Nephron (organoid): ENCODE data around the gene NAV2.
A peak's percentile ranks its signal among the peaks of the same experiment; 100 is the strongest.

Source experiments
- H3K27ac Mint-ChIP-seq, 3 experiments: 2 replicates each; pipeline ENCODE4 v1.8.0; 2020; ENCODE audit warnings: mixed read lengths in 3 of 3, mild to moderate bottlenecking in 2 of 3, moderate library complexity in 1 of 3
- H3K27me3 Mint-ChIP-seq: 2 replicates; pipeline ENCODE4 v1.8.0; 2021; ENCODE audit warnings: low read depth, mild to moderate bottlenecking, moderate library complexity, mixed read lengths
- H3K36me3 Mint-ChIP-seq: 2 replicates; pipeline ENCODE4 v1.8.0; 2020; ENCODE audit warnings: low read depth, mixed read lengths
- H3K4me1 Mint-ChIP-seq: 2 replicates; pipeline ENCODE4 v1.8.0; 2020; ENCODE audit warnings: mixed read lengths
- H3K4me3 Mint-ChIP-seq, 3 experiments: 2 replicates each; pipeline ENCODE4 v1.8.0; 2020; ENCODE audit warnings: mild to moderate bottlenecking in 3 of 3, mixed read lengths in 3 of 3, moderate library complexity in 2 of 3
- H3K9me3 Mint-ChIP-seq: 2 replicates; pipeline ENCODE4 v1.8.0; 2020; ENCODE audit warnings: mixed read lengths
- TF ChIP-seq, protein P1 (sequence below), 3 experiments: fragments of 200-600 bp; sonication (generic); IDR thresholded peaks; one replicate each; pipeline ENCODE4 v1.5.0; 2021; ENCODE audit warnings: antibody characterized with exemption in 3 of 3; ENCODE audit not compliant: unreplicated experiment in 3 of 3

The NAV2 gene

DNA sequence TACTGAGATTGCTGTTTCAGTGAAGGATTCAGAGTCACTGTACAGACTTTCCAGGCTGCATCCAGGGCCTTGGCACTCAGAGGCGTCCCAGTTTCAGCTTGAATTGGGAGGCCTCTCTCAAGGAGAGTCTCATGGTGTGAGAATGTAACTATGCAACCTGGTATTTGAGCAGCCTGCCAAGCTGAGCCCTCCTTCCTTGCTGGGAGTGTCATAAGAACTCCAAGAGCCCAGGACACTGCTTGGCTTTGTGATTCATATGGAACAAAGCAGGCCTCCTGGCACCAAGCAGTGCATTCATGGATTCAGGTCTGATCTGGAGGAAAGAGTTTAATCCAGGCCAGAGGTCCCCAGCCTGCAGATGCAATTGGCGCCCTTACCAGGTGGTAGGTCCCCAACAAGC lies 276.0 kb downstream of the NAV2 start:
- peaks cover 22% of the 10 kb centered on the region for H3K4me1 Mint-ChIP-seq
- TF ChIP-seq, protein P1, sequence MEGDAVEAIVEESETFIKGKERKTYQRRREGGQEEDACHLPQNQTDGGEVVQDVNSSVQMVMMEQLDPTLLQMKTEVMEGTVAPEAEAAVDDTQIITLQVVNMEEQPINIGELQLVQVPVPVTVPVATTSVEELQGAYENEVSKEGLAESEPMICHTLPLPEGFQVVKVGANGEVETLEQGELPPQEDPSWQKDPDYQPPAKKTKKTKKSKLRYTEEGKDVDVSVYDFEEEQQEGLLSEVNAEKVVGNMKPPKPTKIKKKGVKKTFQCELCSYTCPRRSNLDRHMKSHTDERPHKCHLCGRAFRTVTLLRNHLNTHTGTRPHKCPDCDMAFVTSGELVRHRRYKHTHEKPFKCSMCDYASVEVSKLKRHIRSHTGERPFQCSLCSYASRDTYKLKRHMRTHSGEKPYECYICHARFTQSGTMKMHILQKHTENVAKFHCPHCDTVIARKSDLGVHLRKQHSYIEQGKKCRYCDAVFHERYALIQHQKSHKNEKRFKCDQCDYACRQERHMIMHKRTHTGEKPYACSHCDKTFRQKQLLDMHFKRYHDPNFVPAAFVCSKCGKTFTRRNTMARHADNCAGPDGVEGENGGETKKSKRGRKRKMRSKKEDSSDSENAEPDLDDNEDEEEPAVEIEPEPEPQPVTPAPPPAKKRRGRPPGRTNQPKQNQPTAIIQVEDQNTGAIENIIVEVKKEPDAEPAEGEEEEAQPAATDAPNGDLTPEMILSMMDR (IDR thresholded peaks at IDR 0.05; ENCODE audit: unreplicated experiment in 3 of 3): no peak
- no peaks in the 10 kb centered on the region for H3K9me3 Mint-ChIP-seq
- H3K36me3 Mint-ChIP-seq: no peaks in the 10 kb centered on the region
- H3K27me3 Mint-ChIP-seq: no peaks in the 10 kb centered on the region
- H3K27ac Mint-ChIP-seq: peak overlapping the region in 2 of 3 experiments; percentile 61 to 77
- no peak overlapping the region for H3K4me3 Mint-ChIP-seq

DNA sequence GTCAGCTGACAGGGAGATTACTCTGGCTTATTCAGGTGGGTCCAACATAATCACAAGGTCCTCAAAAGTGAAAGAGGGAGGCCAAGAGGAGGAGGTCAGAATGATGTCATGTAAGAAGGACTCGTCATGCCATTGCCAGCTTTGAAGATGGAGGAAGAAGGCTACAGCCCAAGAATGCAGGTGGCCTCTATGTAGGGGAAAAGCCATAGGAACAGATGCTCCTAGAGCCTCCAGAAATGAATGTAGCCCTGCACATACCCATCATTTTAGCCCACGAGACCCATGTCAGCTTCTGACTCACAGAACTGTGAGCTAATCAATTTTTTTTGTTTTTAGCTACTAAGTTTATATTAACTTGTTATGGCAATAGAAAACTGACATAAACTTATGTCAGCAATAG lies 276.6 kb downstream of the NAV2 start:
- no peaks in the 10 kb centered on the region for H3K9me3 Mint-ChIP-seq
- no peak overlapping the region for H3K4me3 Mint-ChIP-seq
- no peaks in the 10 kb centered on the region for H3K36me3 Mint-ChIP-seq
- peaks cover 18% of the 10 kb centered on the region for H3K4me1 Mint-ChIP-seq
- peak overlapping the region in 1 of 3 experiments; percentile 61 for H3K27ac Mint-ChIP-seq
- no peaks in the 10 kb centered on the region for H3K27me3 Mint-ChIP-seq
- TF ChIP-seq, protein P1 (IDR thresholded peaks at IDR 0.05; ENCODE audit: unreplicated experiment in 3 of 3): no peak

DNA sequence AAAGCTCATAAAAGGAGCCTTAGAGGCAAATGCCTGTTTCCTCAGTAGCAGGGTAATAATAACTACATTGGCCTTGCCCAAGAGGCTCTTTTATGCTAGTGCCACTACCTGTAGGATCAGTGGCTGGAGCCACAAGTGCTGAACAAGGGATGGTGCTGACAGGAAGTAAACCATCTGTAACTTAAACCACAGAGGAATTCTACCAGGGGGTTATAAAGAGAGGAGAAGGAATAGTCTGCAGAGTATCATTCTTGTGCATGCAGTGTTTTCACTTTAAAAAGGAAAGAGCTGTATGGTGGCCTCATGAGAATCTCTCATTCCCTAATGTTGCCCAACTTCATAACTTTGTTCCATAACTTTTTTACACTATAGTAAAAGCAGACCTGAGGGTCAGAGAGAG lies 279.5 kb downstream of the NAV2 start:
- Mint-ChIP-seq H3K27me3 (no peaks in the 10 kb centered on the region), H3K4me1 (peaks cover 38% of the 10 kb centered on the region), H3K36me3 (no peaks in the 10 kb centered on the region), H3K9me3 (no peaks in the 10 kb centered on the region), H3K4me3 (no peak overlapping the region), H3K27ac (peak overlapping the region in 2 of 3 experiments; percentile 3 to 28)
- TF ChIP-seq, protein P1 (IDR thresholded peaks at IDR 0.05; ENCODE audit: unreplicated experiment in 3 of 3): no peak

DNA sequence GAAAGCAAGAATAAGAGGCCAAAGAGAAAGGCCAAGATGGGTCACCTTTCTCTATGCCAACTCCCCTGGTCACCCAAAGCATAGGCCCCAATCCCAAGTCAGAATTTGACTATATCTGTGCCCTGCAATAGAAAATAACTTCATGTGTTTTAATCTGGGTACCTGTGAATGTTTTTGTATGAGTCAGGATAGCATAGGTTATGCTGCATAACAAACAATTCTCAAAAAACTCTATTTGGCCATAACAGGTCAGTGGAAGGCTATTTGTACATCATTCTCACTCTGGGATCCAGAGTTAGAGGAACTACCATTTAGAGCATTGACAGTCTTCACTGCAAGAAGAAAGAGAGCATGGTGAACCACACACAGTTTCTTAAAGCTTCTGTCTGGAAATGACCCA lies 280.4 kb downstream of the NAV2 start:
- no peak overlapping the region for H3K27ac Mint-ChIP-seq
- no peak overlapping the region for H3K4me3 Mint-ChIP-seq
- H3K27me3 Mint-ChIP-seq: no peaks in the 10 kb centered on the region
- no peaks in the 10 kb centered on the region for H3K36me3 Mint-ChIP-seq
- no peaks in the 10 kb centered on the region for H3K9me3 Mint-ChIP-seq
- TF ChIP-seq, protein P1 (IDR thresholded peaks at IDR 0.05; ENCODE audit: unreplicated experiment in 3 of 3): no peak
- H3K4me1 Mint-ChIP-seq: peaks cover 30% of the 10 kb centered on the region

DNA sequence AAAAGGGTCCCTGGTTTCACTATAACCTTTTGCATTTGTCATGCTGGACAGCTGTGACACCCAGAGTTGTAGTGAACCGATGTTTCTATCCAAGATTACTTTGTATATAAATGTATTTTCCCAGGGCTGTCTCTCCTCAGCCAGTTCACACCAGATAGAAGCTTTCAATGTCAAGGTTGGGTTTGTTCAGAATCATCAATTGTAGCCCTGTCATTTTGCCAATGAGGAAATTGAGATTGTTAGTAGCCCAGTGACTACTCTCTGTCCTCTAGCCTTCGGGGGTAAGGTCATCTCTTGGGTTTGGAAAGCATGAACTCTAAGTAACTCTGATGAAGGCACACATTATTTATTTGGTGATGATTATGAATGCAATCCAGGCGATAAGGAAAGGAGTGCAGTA lies 282.0 kb downstream of the NAV2 start:
- no peaks in the 10 kb centered on the region for H3K9me3 Mint-ChIP-seq
- no peak overlapping the region for H3K4me3 Mint-ChIP-seq
- H3K27me3 Mint-ChIP-seq: peaks cover 3% of the 10 kb centered on the region
- no peaks in the 10 kb centered on the region for H3K36me3 Mint-ChIP-seq
- H3K27ac Mint-ChIP-seq: peak overlapping the region in 2 of 3 experiments; percentile 30 to 56
- TF ChIP-seq, protein P1 (IDR thresholded peaks at IDR 0.05; ENCODE audit: unreplicated experiment in 3 of 3): no peak
- peaks cover 35% of the 10 kb centered on the region for H3K4me1 Mint-ChIP-seq

DNA sequence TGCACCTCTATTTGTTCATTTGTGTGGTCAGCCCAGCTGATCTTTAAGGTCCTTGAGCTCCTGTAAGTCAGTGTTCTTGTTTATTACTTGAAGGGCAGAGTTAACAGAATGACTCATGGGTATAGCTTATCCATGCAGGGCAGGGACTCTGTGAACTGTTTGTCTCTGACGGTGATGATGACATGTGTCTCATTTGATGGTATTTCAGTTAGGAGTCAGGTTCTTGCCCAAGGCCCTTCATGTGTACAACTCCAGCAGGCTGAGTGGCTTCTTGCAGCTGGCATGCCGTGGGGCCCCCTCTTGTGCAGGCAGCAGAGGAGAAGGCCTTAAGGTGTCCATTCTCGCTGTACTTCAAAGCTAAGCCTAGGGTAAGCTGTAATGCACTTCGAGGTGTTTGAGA lies 282.5 kb downstream of the NAV2 start:
- no peaks in the 10 kb centered on the region for H3K9me3 Mint-ChIP-seq
- H3K4me1 Mint-ChIP-seq: peaks cover 39% of the 10 kb centered on the region
- H3K27me3 Mint-ChIP-seq: peaks cover 3% of the 10 kb centered on the region
- no peaks in the 10 kb centered on the region for H3K36me3 Mint-ChIP-seq
- TF ChIP-seq, protein P1 (IDR thresholded peaks at IDR 0.05; ENCODE audit: unreplicated experiment in 3 of 3): no peak
- peak overlapping the region in 2 of 3 experiments; percentile 30 to 56 for H3K27ac Mint-ChIP-seq
- no peak overlapping the region for H3K4me3 Mint-ChIP-seq
